ENCODE data around the gene MED27.

Gene MED27

GRCh38 chr9:131995382-131995781 is 84.3 kb downstream of the MED27 start:
- CTCF ChIA-PET = no interaction called here
- no peaks in the 10 kb centered on the region for H3K9me3 ChIP-seq (ENCODE audit: control insufficient read depth, insufficient read depth, low read depth, low read length)
- POLR2A ChIA-PET = no interaction called here
- no peak overlapping the region for H3K4me3 ChIP-seq (ENCODE audit: low read depth, low read length)
- H3K27ac ChIP-seq (ENCODE audit: extremely low read depth, low read depth, low read length) = no peak overlapping the region
- no peaks in the 10 kb centered on the region for H3K4me1 ChIP-seq (ENCODE audit: control insufficient read depth, insufficient read depth, low read length)
- H3K36me3 ChIP-seq (ENCODE audit: control insufficient read depth in 2 of 2, insufficient read depth in 1 of 2, low read length in 2 of 2) = peaks cover 0 to 7% of the 10 kb centered on the region in 2 experiments; a peak in 1 of 3 replicates
- no peak for TF ChIP-seq ZBTB11 (tag by site-specific recombination; conservative IDR thresholded peaks at IDR 0.05; ENCODE audit: low read depth)
- TF ChIP-seq ZBTB20 (tag by site-specific recombination; IDR thresholded peaks at IDR 0.05) = no peak
- no peak for TF ChIP-seq ZSCAN4 (tag by site-specific recombination; IDR thresholded peaks at IDR 0.05)
- TF ChIP-seq KLF1 (tag by site-specific recombination; IDR thresholded peaks at IDR 0.05) = no peak
- TF ChIP-seq SCRT2 (tag by site-specific recombination; IDR thresholded peaks at IDR 0.05) = no peak
- TF ChIP-seq IKZF3 (tag by site-specific recombination; IDR thresholded peaks at IDR 0.05) = no peak
- TF ChIP-seq ZNF623 (tag by site-specific recombination; IDR thresholded peaks at IDR 0.05) = no peak
- TF ChIP-seq ZNF624 (tag by site-specific recombination; IDR thresholded peaks at IDR 0.05) = no peak
- TF ChIP-seq BCL11A (tag by site-specific recombination; IDR thresholded peaks at IDR 0.05; ENCODE audit: low read depth) = no peak
- TF ChIP-seq ZNF132 (tag by site-specific recombination; IDR thresholded peaks at IDR 0.05; ENCODE audit: borderline replicate concordance) = no peak

- no peak overlapping the region for H3K4me3 ChIP-seq (ENCODE audit: low read depth, low read length)
- H3K36me3 ChIP-seq (ENCODE audit: control insufficient read depth in 2 of 2, insufficient read depth in 1 of 2, low read length in 2 of 2) = peaks cover 0 to 7% of the 10 kb centered on the region in 2 experiments; a peak in 1 of 3 replicates
- no peak for TF ChIP-seq ZNF792 (tag by site-specific recombination; IDR thresholded peaks at IDR 0.05)
- no peak for TF ChIP-seq ZNF121 (tag by site-specific recombination; IDR thresholded peaks at IDR 0.05)
- no peak for TF ChIP-seq ZNF600 (tag by site-specific recombination; IDR thresholded peaks at IDR 0.05)
- TF ChIP-seq HOXD13 (CRISPR knock-in tag; IDR thresholded peaks at IDR 0.05; ENCODE audit: borderline replicate concordance) = no peak
- no peak for TF ChIP-seq ZNF837 (tag by site-specific recombination; IDR thresholded peaks at IDR 0.05)
- no peak for TF ChIP-seq ZNF184 (tag by site-specific recombination; IDR thresholded peaks at IDR 0.05)
- TF ChIP-seq ZNF423 (tag by site-specific recombination; IDR thresholded peaks at IDR 0.05) = no peak
- no peak for TF ChIP-seq ZNF473 (tag by site-specific recombination; IDR thresholded peaks at IDR 0.05)
- no peak for TF ChIP-seq ZBTB8A (tag by site-specific recombination; IDR thresholded peaks at IDR 0.05)
- TF ChIP-seq ZNF24 (tag by site-specific recombination; IDR thresholded peaks at IDR 0.05) = no peak
- TF ChIP-seq INSM2 (tag by site-specific recombination; IDR thresholded peaks at IDR 0.05) = no peak
- no peak for TF ChIP-seq ZNF10 (tag by site-specific recombination; IDR thresholded peaks at IDR 0.05)
- TF ChIP-seq ZNF221 (tag by site-specific recombination; IDR thresholded peaks at IDR 0.05; ENCODE audit: borderline replicate concordance) = no peak
- no peak overlapping the region for H3K27ac ChIP-seq (ENCODE audit: extremely low read depth, low read depth, low read length)
- CTCF ChIA-PET = no interaction called here
- no peaks in the 10 kb centered on the region for H3K4me1 ChIP-seq (ENCODE audit: control insufficient read depth, insufficient read depth, low read length)
- no peaks in the 10 kb centered on the region for H3K9me3 ChIP-seq (ENCODE audit: control insufficient read depth, insufficient read depth, low read depth, low read length)
- POLR2A ChIA-PET = no interaction called here
These were observed 85.1 kb downstream of the MED27 start for GRCh38 chr9:131994364-131995125.

Data from HEK293 (cell line).